Suppressor macrophage (primary cell): ENCODE measurements around the gene NAT8L.

Experiments
- DNase-seq, 4 experiments: peaks; one replicate each; pipeline ENCODE4 v3.0.0-alpha.2; 2020 to 2022

The NAT8L gene

GRCh38 chr4:2075987-2076907, 17.1 kb downstream of the NAT8L start:
- no peak for DNase-seq

- no peak for DNase-seq
Observed at GRCh38 chr4:2076908-2077536, 17.9 kb downstream of the NAT8L start.

DNA sequence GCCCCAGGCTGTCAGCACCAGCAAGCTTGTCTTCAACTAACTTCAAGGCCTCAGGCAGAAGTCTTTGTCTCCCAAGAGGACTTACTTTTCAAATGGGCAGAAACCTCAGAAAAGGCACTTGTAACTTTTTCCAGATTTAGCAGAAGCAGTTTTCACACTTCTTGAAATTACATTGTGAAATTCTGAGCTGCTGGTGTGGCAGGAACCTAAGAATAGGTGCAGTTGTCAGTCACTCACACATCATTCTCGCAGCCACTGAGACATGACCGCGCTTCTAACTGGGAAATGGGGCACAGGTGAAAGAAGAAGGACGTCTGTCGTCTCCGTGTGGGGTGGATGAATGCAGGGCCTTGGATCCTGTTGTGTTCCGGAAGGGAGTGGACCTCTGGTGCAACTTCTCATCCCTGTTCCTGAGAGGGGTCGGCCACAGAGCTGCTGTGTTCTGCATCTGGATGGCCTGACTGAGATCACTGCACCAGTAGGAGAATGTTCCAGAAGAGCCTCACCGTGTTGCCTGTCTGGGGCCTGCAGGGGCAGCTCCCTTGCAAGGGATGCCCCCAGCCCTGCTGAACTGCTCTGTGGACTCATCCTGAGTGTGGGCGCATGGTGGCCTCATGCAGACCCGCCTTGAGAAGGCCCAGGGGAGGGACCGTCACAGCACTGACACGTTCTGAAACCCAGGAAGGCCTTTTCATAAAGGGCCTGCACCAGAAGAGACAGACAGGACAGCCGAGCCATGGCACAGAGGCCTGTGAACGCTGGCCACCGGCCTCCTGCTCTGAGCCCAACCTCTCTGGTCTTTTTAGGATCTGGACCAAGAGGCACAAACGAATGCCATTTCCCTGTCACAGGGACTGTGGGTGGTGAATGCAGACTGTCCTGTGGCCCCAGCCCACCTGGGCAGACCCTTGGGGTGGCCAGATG, 18.7 kb downstream of the NAT8L start:
- DNase-seq = no peak

DNA sequence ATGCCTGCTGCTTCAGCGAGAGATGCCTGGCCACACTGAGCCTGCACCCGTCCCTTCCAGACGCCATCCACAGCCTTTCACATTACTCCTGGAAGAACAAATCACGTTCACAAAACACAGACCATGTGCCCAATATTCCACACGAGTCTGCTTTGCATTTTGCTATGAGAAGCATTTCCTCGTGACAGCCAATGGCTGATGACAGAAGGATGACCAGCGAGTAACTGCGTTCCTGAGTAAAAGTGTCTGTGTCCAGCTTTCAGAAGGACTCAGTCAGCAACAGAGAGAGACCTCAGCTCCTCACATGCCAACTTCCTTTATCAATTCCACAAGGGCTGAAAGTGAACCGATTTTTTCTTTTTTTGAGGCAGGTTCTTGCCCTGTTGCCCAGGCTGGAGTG, 19.5 kb downstream of the NAT8L start:
- no peak for DNase-seq

DNA sequence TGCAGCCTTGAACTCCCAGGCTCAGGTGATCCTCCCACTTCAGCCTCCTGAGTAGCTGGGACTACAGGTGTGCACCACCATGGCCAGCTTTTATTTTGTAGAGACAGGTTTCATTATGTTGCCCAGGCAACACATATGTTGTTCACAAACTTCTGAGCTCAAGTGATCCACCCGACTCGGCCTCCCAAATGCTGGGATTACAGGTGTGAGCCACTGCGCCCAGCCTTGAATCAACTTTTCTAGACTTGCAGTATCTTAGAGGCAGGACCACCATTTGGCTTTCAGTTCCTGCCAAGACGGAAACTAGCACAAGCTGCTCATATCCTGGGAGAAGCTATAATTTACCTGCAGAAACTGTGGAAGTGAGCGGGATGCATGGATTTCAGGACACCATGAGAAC, 19.9 kb downstream of the NAT8L start:
- no peak for DNase-seq

GRCh38 chr4:2079926-2080325, 20.8 kb downstream of the NAT8L start:
- DNase-seq = no peak

GRCh38 chr4:2080429-2081300, 21.5 kb downstream of the NAT8L start:
- no peak for DNase-seq

- no peak for DNase-seq
Observed at GRCh38 chr4:2081540-2081939, 22.4 kb downstream of the NAT8L start.

GRCh38 chr4:2082118-2082517, 23.0 kb downstream of the NAT8L start:
- no peak for DNase-seq

GRCh38 chr4:2082627-2083026, 23.5 kb downstream of the NAT8L start:
- no peak for DNase-seq

GRCh38 chr4:2083116-2083825, 24.1 kb downstream of the NAT8L start:
- DNase-seq = no peak

DNA sequence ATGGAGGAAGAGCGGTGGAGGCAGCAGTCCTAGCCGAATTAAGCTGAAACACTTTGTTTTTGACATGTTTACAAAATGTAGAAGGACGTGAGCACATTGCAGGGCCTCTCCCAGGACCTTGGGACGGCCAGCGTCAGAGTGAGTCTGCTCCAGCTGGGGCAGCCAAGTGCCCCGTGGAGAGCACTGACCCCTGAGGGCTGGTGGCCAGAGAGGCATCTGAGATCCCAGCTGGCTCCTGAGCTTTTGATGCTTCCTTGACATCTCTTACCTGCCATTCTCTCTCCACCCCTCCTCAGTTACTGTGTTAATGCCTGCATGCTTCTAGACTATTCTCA, 24.7 kb downstream of the NAT8L start:
- DNase-seq = no peak

DNA sequence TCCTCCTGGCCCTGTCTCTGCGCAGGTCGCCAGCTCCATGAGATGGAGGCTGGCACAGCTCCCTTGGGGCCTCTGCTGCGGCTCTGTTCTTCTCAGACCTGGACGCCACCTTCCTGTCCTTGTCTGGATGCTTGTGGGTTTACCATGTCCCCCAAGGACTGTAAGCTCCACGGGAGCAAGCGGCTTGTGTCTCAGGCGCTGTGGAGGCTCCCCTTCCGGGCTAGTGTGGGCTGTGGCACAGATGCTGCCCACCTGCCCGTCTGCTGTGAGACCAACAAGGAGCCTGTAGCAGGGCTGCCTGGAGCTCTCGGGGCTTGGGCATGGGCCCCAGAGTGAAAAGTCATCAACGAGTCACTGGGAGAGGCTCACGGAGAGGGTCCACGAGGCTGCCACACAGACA, 25.2 kb downstream of the NAT8L start:
- no peak for DNase-seq

DNA sequence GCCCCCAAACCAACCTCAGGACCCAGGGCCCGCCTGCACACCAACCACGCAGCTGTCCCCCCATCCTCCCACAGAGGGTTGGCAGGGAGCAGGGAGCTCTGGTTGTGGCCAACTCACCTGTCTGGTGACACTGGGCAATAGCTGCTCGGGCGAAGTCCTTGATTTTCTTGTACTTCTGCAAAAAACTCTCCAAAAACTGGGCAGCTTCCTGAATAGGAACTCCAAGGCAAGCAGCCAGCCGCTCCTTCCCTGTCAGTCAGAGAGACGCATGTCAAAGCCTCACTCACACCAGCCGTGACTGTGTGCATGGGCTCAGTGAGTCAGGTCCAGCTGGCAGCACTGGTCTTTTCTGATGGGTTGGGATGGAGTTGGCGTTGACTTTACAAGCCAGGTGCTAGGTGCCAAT, 26.4 kb downstream of the NAT8L start:
- no peak for DNase-seq

DNA sequence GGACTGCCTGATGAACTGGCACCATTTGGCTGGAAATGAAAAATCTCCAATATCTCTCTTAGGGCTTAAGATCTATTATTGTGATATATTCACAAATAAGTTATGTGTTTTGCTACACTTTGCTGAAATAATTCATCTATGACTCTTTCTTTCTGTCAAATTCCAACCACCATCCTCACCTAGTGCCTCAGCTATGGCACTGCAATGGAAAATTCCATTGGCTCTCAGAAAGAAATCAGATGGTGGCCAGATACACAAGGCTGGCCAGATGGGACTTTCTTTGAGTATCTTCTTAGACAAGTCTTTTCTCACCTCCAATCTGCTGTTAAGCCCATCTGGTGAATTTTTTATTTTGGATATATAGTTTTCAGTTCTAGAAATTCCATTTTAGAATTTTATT, 28.0 kb downstream of the NAT8L start:
- no peak for DNase-seq

- no peak for DNase-seq
Observed at GRCh38 chr4:2089222-2089621, 30.1 kb downstream of the NAT8L start.

GRCh38 chr4:2090642-2091041, 31.5 kb downstream of the NAT8L start:
- no peak for DNase-seq

GRCh38 chr4:2091990-2092668, 33.0 kb downstream of the NAT8L start:
- DNase-seq = no peak

GRCh38 chr4:2092669-2093053, 33.5 kb downstream of the NAT8L start:
- DNase-seq = no peak

GRCh38 chr4:2093265-2093664, 34.1 kb downstream of the NAT8L start:
- no peak for DNase-seq

- DNase-seq = no peak
Observed at GRCh38 chr4:2094545-2094944, 35.4 kb downstream of the NAT8L start.
